OCI-LY3 (cell line): ENCODE data around the gene GRAP2.

Experiments
- H2AFZ ChIP-seq: fragments of 200-600, 300-600 bp; shearing (Covaris generic); 2 replicates; pipeline ENCODE4 v1.6.0; 2014; ENCODE audit warnings: antibody characterized with exemption, low read depth, low read length
- H3K27ac ChIP-seq: fragments of 200-600, 300-600 bp; sonication (generic); 2 replicates; pipeline ENCODE4 v1.5.1; 2014; ENCODE audit warnings: mild to moderate bottlenecking, low read length, moderate library complexity, mixed read lengths
- H3K27me3 ChIP-seq: fragments of 200-600, 300-600 bp; sonication (generic); 2 replicates; pipeline ENCODE4 v1.6.1; 2014; ENCODE audit warnings: low read depth, low read length, mixed read lengths
- H3K36me3 ChIP-seq: fragments of 200-600, 300-600 bp; sonication (generic); replicated peaks from 2 replicates; pipeline ENCODE3; 2014; ENCODE audit warnings: low read depth, low read length, mixed read lengths
- H3K4me1 ChIP-seq: fragments of 300-600, 200-600 bp; sonication (generic); 2 replicates; pipeline ENCODE4 v1.6.1; 2014; ENCODE audit warnings: low read length, mixed read lengths
- H3K4me2 ChIP-seq: fragments of 200-600, 300-600 bp; sonication (generic); 2 replicates; pipeline ENCODE4 v1.6.1; 2014; ENCODE audit warnings: low read length, mixed read lengths
- H3K4me3 ChIP-seq: fragments of 300-600, 200-600 bp; sonication (generic); 2 replicates; pipeline ENCODE4 v1.5.1; 2014; ENCODE audit warnings: antibody characterized with exemption, mild to moderate bottlenecking, low read length, moderate library complexity
- H3K79me2 ChIP-seq: fragments of 300-600, 200-600 bp; shearing (Covaris generic); 2 replicates; pipeline ENCODE4 v1.6.1; 2014; ENCODE audit warnings: mild to moderate bottlenecking, low read length, mixed read lengths
- H3K9ac ChIP-seq: fragments of 300-600, 200-600 bp; shearing (Covaris generic); 2 replicates; pipeline ENCODE4 v1.6.0; 2014; ENCODE audit warnings: mild to moderate bottlenecking, low read length, moderate library complexity
- H3K9me3 ChIP-seq: fragments of 200-600, 300-600 bp; shearing (Covaris generic); 2 replicates; pipeline ENCODE4 v1.6.1; 2014; ENCODE audit warnings: low read length, mixed read lengths; ENCODE audit not compliant: insufficient read depth
- H4K20me1 ChIP-seq: fragments of 200-600, 300-600 bp; sonication (generic); 2 replicates; pipeline ENCODE4 v1.6.1; 2016; ENCODE audit warnings: low read length, mixed read lengths; ENCODE audit not compliant: insufficient read depth
- CTCF ChIP-seq: fragments of 200-600, 300-600 bp; sonication (generic); IDR thresholded peaks from 2 replicates; pipeline ENCODE4 v1.5.1; 2014; ENCODE audit warnings: antibody characterized with exemption, low read length, low read depth
- EZH2phosphoT487 ChIP-seq: fragments of 200-600 bp; shearing (Covaris generic); IDR thresholded peaks from 2 replicates; pipeline ENCODE4 v1.6.1; 2018; ENCODE audit warnings: antibody characterized with exemption, mixed run types, low read depth

Gene GRAP2

GRCh38 chr22:39972641-39973040 lies 71.8 kb downstream of the GRAP2 start:
- Histone ChIP-seq H2AFZ (no peak overlapping the region), H3K27me3 (peaks cover 82% of the 10 kb centered on the region), H4K20me1 (no peaks in the 10 kb centered on the region), H3K9me3 (no peaks in the 10 kb centered on the region), H3K4me3 (no peak overlapping the region), H3K27ac (no peak overlapping the region), H3K79me2 (no peaks in the 10 kb centered on the region), H3K4me1 (no peaks in the 10 kb centered on the region), H3K9ac (no peak overlapping the region), H3K36me3 (no peaks in the 10 kb centered on the region), H3K4me2 (no peak overlapping the region)
- no peak for TF ChIP-seq EZH2phosphoT487
- no peak for TF ChIP-seq CTCF

- TF ChIP-seq CTCF (no peak), EZH2phosphoT487 (no peak)
- Histone ChIP-seq H3K4me2 (no peak overlapping the region), H3K36me3 (no peaks in the 10 kb centered on the region), H3K9ac (no peak overlapping the region), H4K20me1 (no peaks in the 10 kb centered on the region), H3K27ac (no peak overlapping the region), H3K4me3 (no peak overlapping the region), H3K79me2 (no peaks in the 10 kb centered on the region), H3K27me3 (peaks cover 83% of the 10 kb centered on the region), H3K4me1 (no peaks in the 10 kb centered on the region), H2AFZ (no peak overlapping the region), H3K9me3 (no peaks in the 10 kb centered on the region)
Observed at GRCh38 chr22:39973656-39974055, 72.8 kb downstream of the GRAP2 start.

- Histone ChIP-seq H4K20me1 (no peaks in the 10 kb centered on the region), H3K27me3 (peaks cover 83% of the 10 kb centered on the region)
Observed at GRCh38 chr22:39974065-39974464, 73.2 kb downstream of the GRAP2 start.

GRCh38 chr22:39979048-39979447 lies 78.2 kb downstream of the GRAP2 start:
- H4K20me1 ChIP-seq: no peaks in the 10 kb centered on the region; the same call in 1 of the 2 replicates
- TF ChIP-seq CTCF: no peak
- TF ChIP-seq EZH2phosphoT487: no peak
- no peaks in the 10 kb centered on the region for H3K36me3 ChIP-seq
- no peak overlapping the region for H3K4me3 ChIP-seq
- no peaks in the 10 kb centered on the region for H3K4me1 ChIP-seq
- peaks cover 70% of the 10 kb centered on the region for H3K27me3 ChIP-seq
- no peak overlapping the region for H2AFZ ChIP-seq
- no peak overlapping the region for H3K27ac ChIP-seq
- H3K9me3 ChIP-seq: no peaks in the 10 kb centered on the region
- H3K79me2 ChIP-seq: no peaks in the 10 kb centered on the region
- H3K9ac ChIP-seq: no peak overlapping the region
- no peak overlapping the region for H3K4me2 ChIP-seq

More at GRCh38 chr22:39974065-39974464, 73.2 kb downstream of the GRAP2 start:
- H3K9me3 ChIP-seq: no peaks in the 10 kb centered on the region
- TF ChIP-seq CTCF: no peak
- TF ChIP-seq EZH2phosphoT487: no peak
- no peak overlapping the region for H2AFZ ChIP-seq
- no peak overlapping the region for H3K4me2 ChIP-seq
- H3K4me1 ChIP-seq: no peaks in the 10 kb centered on the region
- H3K4me3 ChIP-seq: no peak overlapping the region
- H3K9ac ChIP-seq: no peak overlapping the region
- H3K79me2 ChIP-seq: no peaks in the 10 kb centered on the region
- no peaks in the 10 kb centered on the region for H3K36me3 ChIP-seq
- H3K27ac ChIP-seq: no peak overlapping the region
